HEK293T (cell line): ENCODE data around the gene CDH3.

Experiments
- HDGF ChIP-seq: fragments of 450-650 bp; IDR thresholded peaks from 2 replicates; pipeline ENCODE4 v1.6.1; 2017; ENCODE audit warnings: antibody characterized with exemption, borderline replicate concordance
- SP1 ChIP-seq: fragments of 450-650 bp; IDR thresholded peaks from 2 replicates; pipeline ENCODE4 v1.6.1; 2017
- SUZ12 ChIP-seq: fragments of 450-650 bp; IDR thresholded peaks from 2 replicates; pipeline ENCODE4 v1.6.1; 2016; ENCODE audit warnings: mild to moderate bottlenecking

GRCh38 chr16:68607443-68607842 is 37.7 kb upstream of the CDH3 start:
- TF ChIP-seq HDGF (no peak), SUZ12 (no peak), SP1 (no peak)
